Measurements from ENCODE around the gene NT5C1B.

The NT5C1B gene

GRCh38 chr2:18597618-18598017, 8.2 kb upstream of the NT5C1B start:
- TF ChIP-seq FOXP2 (optimal IDR thresholded peaks at IDR 0.05; ENCODE audit: borderline replicate concordance, extremely low read depth, extremely low read length, insufficient read depth) (no peak), POLR2AphosphoS5 (IDR thresholded peaks at IDR 0.05; ENCODE audit: low read depth, low read length) (no peak), REST (IDR thresholded peaks at IDR 0.05; ENCODE audit: insufficient read depth in 1 of 2, low read depth in 2 of 2, low read length in 2 of 2) (no peak), SIN3A (IDR thresholded peaks at IDR 0.05; ENCODE audit: borderline replicate concordance, insufficient read depth, low read length) (no peak), TAF1 (IDR thresholded peaks at IDR 0.05; ENCODE audit: borderline replicate concordance, insufficient read depth, low read length) (no peak)

DNA sequence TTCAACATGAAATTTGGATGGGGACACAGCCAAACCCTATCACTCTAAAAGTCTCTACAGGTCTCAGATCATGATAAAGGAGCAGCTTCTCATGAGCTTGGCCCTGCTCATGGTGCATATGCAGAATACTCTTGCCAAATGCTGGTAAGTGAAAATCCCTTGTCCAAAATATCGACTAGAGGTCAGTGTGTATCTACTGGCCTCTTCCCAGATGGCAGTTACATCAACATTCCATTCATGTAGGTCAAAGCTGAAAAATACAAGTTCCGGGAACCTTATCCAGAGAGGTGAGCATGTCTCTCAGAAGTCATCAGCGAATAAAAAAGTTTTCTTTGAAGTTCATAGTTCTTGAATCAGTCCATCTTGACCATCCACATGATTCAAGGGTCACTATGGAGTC, 7.6 kb upstream of the NT5C1B start:
- TF ChIP-seq SIN3A (IDR thresholded peaks at IDR 0.05; ENCODE audit: borderline replicate concordance, insufficient read depth, low read length) (no peak), POLR2AphosphoS5 (IDR thresholded peaks at IDR 0.05; ENCODE audit: low read depth, low read length) (no peak), REST (IDR thresholded peaks at IDR 0.05; ENCODE audit: insufficient read depth in 1 of 2, low read depth in 2 of 2, low read length in 2 of 2) (no peak), FOXP2 (optimal IDR thresholded peaks at IDR 0.05; ENCODE audit: borderline replicate concordance, extremely low read depth, extremely low read length, insufficient read depth) (no peak), TAF1 (IDR thresholded peaks at IDR 0.05; ENCODE audit: borderline replicate concordance, insufficient read depth, low read length) (no peak)

DNA sequence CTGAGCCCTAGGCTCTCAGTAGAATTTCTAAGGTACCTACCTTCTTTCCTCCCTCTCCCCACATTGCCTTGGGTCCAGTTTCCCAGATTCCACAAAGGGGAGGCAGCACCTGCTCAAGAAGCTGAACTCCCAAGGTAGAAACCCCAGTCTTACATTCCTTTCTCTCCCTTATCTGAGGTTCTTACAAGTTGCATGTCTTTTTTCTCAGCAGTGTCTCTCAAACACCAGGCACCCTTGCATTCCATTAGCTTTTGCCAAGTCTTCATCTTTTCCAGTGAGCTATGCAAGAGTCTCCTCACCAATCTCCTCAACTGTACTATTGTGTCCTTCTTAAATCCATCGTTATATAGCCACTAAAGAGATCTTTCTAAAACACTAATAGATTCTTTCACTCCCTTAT, 4.1 kb upstream of the NT5C1B start:
- no peak for TF ChIP-seq REST (IDR thresholded peaks at IDR 0.05; ENCODE audit: insufficient read depth in 1 of 2, low read depth in 2 of 2, low read length in 2 of 2)

- TF ChIP-seq TAF1 (IDR thresholded peaks at IDR 0.05; ENCODE audit: borderline replicate concordance, insufficient read depth, low read length) (no peak), REST (IDR thresholded peaks at IDR 0.05; ENCODE audit: insufficient read depth in 1 of 2, low read depth in 2 of 2, low read length in 2 of 2) (no peak), POLR2AphosphoS5 (IDR thresholded peaks at IDR 0.05; ENCODE audit: low read depth, low read length) (no peak), FOXP2 (optimal IDR thresholded peaks at IDR 0.05; ENCODE audit: borderline replicate concordance, extremely low read depth, extremely low read length, insufficient read depth) (no peak), SIN3A (IDR thresholded peaks at IDR 0.05; ENCODE audit: borderline replicate concordance, insufficient read depth, low read length) (no peak)
These were observed 3.0 kb upstream of the NT5C1B start for GRCh38 chr2:18592372-18592771.

- TF ChIP-seq TAF1 (IDR thresholded peaks at IDR 0.05; ENCODE audit: borderline replicate concordance, insufficient read depth, low read length) (no peak), POLR2AphosphoS5 (IDR thresholded peaks at IDR 0.05; ENCODE audit: low read depth, low read length) (no peak), SIN3A (IDR thresholded peaks at IDR 0.05; ENCODE audit: borderline replicate concordance, insufficient read depth, low read length) (no peak), FOXP2 (optimal IDR thresholded peaks at IDR 0.05; ENCODE audit: borderline replicate concordance, extremely low read depth, extremely low read length, insufficient read depth) (no peak), REST (IDR thresholded peaks at IDR 0.05; ENCODE audit: insufficient read depth in 1 of 2, low read depth in 2 of 2, low read length in 2 of 2) (no peak)
These were observed 567 bp downstream of the NT5C1B start for GRCh38 chr2:18588802-18589201.

Data from PFSK-1 (cell line).